Left ventricle myocardium inferior (tissue), 1 donor: ENCODE results near the gene CNTN1. TPM values are rescaled to one million over a fixed set of nuclear protein-coding genes. Genes with fewer than 3 reads are reported as not detected.

ENCODE experiments used
- DNase-seq: peaks from one replicate; pipeline ENCODE4 v3.0.0-alpha.2; 2020
- H3K27ac ChIP-seq: fragments of 200-600 bp; replicated peaks from 2 replicates; pipeline ENCODE4 v1.8.0; 2021
- H3K27me3 ChIP-seq: fragments of 200-600 bp; 2 replicates; pipeline ENCODE4 v1.8.0; 2021; ENCODE audit warnings: low read depth
- H3K36me3 ChIP-seq: fragments of 200-600 bp; 2 replicates; pipeline ENCODE4 v1.8.0; 2021
- H3K4me1 ChIP-seq: fragments of 200-600 bp; 2 replicates; pipeline ENCODE4 v1.8.0; 2021
- H3K4me3 ChIP-seq: fragments of 200-600 bp; 2 replicates; pipeline ENCODE4 v1.8.0; 2021; ENCODE audit warnings: mild to moderate bottlenecking, moderate library complexity
- H3K9me3 ChIP-seq: fragments of 200-600 bp; replicated peaks from 2 replicates; pipeline ENCODE4 v1.8.0; 2021
- CTCF ChIP-seq: fragments of 200-600 bp; IDR thresholded peaks from 2 replicates; pipeline ENCODE4 v1.8.0; 2021; ENCODE audit warnings: antibody characterized with exemption, mild to moderate bottlenecking, borderline replicate concordance
- intact Hi-C: fragments of 100-400 bp; cut with micrococcal nuclease; formaldehyde crosslinking; loops from one replicate; pipeline ENCODE4 v1.11.0; 2022
- total RNA-seq: library from RNA; stranded (reverse); fragmentation: NEBNext Ultra II Directional; extraction: Animal tissue kit (Norgen Biotek cat#: 25700); gene quantifications from one replicate; pipeline ENCODE4 v1.2.1, GENCODE V29; 2021
- donor health status: DM: no; HTN: yes; CAD: no; lungs with severe emphysema.

Gene CNTN1
- total RNA-seq, 1 donor from 2014 or later, result 0.11 TPM

GRCh38 chr12:41014643-41015020, 322.4 kb downstream of the CNTN1 start:
- H3K4me3 ChIP-seq, result no peak overlapping the region
- H3K36me3 ChIP-seq, result no peaks in the 10 kb centered on the region
- H3K27ac ChIP-seq, result no peak overlapping the region
- no peak for TF ChIP-seq CTCF
- no peak for DNase-seq
- no peaks in the 10 kb centered on the region for H3K4me1 ChIP-seq
- H3K27me3 ChIP-seq, result no peaks in the 10 kb centered on the region
- intact Hi-C loops, result no loop called here
- H3K9me3 ChIP-seq, result peaks cover 24% of the 10 kb centered on the region

- H3K27ac ChIP-seq, result no peak overlapping the region
- no peak for TF ChIP-seq CTCF
- no peaks in the 10 kb centered on the region for H3K27me3 ChIP-seq
- DNase-seq, result no peak
- intact Hi-C loops, result no loop called here
- H3K36me3 ChIP-seq, result no peaks in the 10 kb centered on the region
- H3K4me3 ChIP-seq, result no peak overlapping the region
- no peaks in the 10 kb centered on the region for H3K4me1 ChIP-seq
- no peaks in the 10 kb centered on the region for H3K9me3 ChIP-seq
Measured at GRCh38 chr12:41018010-41018409, 325.8 kb downstream of the CNTN1 start.

- no peak for TF ChIP-seq CTCF
- Histone ChIP-seq H3K4me1 (no peaks in the 10 kb centered on the region), H3K36me3 (no peaks in the 10 kb centered on the region), H3K27me3 (no peaks in the 10 kb centered on the region), H3K9me3 (no peaks in the 10 kb centered on the region), H3K4me3 (no peak overlapping the region), H3K27ac (no peak overlapping the region)
- no peak for DNase-seq
- intact Hi-C loops, result no loop called here
Measured at GRCh38 chr12:41019461-41019860, 327.2 kb downstream of the CNTN1 start.

- Histone ChIP-seq H3K4me1 (no peaks in the 10 kb centered on the region), H3K36me3 (no peaks in the 10 kb centered on the region), H3K27ac (no peak overlapping the region), H3K9me3 (no peaks in the 10 kb centered on the region), H3K27me3 (no peaks in the 10 kb centered on the region), H3K4me3 (no peak overlapping the region)
- no peak for DNase-seq
- no peak for TF ChIP-seq CTCF
- intact Hi-C loops, result no loop called here
Measured at GRCh38 chr12:41023836-41024235, 331.6 kb downstream of the CNTN1 start.

GRCh38 chr12:41026151-41026550, 333.9 kb downstream of the CNTN1 start:
- intact Hi-C loops, result no loop called here
- Histone ChIP-seq H3K27ac (no peak overlapping the region), H3K36me3 (no peaks in the 10 kb centered on the region), H3K27me3 (no peaks in the 10 kb centered on the region), H3K4me3 (no peak overlapping the region), H3K9me3 (no peaks in the 10 kb centered on the region), H3K4me1 (no peaks in the 10 kb centered on the region)
- no peak for TF ChIP-seq CTCF
- no peak for DNase-seq

GRCh38 chr12:41032386-41032785, 340.1 kb downstream of the CNTN1 start:
- H3K9me3 ChIP-seq, result no peaks in the 10 kb centered on the region
- intact Hi-C loops, result no loop called here
- no peak for DNase-seq
- no peak overlapping the region for H3K4me3 ChIP-seq
- TF ChIP-seq CTCF, result no peak
- no peak overlapping the region for H3K27ac ChIP-seq
- H3K36me3 ChIP-seq, result no peaks in the 10 kb centered on the region
- no peaks in the 10 kb centered on the region for H3K27me3 ChIP-seq
- no peaks in the 10 kb centered on the region for H3K4me1 ChIP-seq
